KG1 (cell line): ENCODE measurements around the gene PGRMC2.

Source experiments
- DNase-seq: peaks from one replicate; lab custom pipeline; 2025; lab: John Stamatoyannopoulos, UW

PGRMC2 gene, protein sequence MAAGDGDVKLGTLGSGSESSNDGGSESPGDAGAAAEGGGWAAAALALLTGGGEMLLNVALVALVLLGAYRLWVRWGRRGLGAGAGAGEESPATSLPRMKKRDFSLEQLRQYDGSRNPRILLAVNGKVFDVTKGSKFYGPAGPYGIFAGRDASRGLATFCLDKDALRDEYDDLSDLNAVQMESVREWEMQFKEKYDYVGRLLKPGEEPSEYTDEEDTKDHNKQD

DNA sequence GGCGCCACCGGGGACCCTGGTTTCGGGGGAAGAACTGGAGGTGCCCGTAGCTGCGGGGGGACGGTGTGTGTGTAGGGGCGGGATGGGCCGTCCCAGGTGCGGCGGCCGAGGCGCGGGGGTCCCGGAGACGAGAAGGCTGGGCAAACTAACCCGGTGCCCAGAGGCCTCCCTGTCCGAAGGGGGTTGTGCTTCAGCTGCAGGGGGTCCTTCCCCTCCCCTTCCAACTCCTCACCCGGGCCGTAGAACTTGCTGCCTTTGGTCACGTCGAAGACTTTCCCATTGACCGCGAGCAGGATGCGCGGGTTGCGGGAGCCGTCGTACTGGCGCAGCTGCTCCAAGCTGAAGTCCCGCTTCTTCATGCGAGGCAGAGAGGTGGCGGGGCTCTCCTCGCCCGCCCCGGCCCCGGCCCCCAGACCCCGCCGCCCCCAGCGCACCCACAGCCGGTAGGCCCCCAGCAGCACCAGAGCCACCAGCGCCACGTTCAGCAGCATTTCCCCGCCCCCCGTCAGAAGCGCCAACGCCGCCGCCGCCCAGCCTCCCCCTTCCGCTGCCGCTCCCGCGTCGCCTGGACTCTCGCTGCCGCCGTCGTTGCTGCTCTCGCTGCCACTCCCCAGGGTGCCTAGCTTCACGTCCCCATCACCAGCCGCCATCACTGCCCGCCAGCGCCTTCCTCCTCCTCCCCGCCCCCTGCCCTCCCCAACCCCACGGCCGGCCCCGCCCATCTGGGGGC is at the start of gene PGRMC2:
TSS of gene PGRMC2 (minus strand) at position 673 of the 730 bp plus-strand sequence. CDS start at position 650, 23 bp downstream.
- no peak for DNase-seq

DNA sequence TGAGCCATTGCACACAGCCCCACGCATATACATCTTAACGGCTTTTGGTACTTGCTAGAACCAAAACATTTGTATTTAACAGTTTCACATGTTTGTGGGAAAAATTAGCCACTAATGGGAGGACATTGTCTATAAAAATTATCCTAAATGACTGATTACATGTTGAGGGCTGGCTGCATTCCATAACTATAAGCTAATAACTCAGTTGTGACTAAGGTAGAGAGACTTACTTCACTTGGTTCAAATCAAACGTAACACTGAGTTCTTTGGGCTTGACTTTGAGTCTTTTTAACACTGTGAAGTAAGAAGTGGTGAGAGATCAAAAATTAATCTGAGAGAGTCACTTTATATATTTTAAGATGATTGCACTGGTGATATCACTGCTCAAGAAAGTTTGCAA is 47.9 kb upstream of the PGRMC2 start:
- DNase-seq = no peak

DNA sequence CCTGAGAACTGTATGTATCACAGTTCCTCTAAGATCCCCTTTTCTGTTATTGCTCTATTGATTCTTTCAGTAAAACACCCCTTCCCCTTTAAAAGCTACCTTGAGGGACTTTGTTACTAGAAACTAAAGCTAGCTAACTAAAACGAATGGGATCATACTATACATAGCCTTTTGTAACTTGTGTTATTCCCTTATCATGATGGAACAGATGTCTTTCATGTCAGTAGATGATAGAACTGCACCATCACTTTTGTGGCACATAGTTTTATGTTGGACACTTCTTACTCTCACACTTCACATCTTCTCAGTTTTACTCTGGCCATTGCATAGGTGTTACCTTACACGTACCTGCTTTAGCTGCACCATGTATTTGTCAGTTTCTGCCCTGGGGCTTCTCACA is 46.6 kb upstream of the PGRMC2 start:
- DNase-seq = no peak

DNA sequence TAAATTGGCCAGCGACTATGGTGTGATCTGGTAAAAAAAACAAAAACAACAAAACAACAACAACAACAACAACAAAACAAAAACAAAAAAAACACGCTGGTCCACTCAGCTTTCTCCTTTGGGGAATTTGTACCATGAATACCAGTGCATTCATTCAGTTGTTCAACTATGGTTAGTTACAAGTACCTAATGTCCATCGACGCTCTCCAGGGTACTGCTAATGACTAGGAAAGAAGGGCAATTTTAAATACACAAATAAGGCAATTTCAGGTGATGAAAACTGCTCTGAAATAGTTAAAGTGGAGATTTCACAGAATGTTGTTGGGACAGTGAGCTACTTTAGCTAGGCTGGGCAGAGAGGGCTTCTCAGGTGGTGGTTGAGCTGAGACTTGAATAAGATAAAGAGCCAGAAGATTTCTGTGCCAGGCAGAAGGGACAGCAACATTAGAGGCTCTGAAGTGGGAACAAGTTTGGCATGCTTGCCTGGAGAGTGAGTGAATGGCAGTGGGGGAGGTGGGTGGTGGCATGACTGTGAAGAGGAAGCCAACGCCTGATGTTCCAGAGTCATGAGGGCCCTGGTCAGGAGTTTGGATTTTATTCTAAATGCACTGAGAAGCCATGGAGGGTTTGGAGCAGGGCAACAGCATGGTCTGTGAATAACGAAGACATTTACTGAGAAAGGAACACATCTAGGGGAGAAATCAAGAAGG is 45.9 kb upstream of the PGRMC2 start:
- no peak for DNase-seq

DNA sequence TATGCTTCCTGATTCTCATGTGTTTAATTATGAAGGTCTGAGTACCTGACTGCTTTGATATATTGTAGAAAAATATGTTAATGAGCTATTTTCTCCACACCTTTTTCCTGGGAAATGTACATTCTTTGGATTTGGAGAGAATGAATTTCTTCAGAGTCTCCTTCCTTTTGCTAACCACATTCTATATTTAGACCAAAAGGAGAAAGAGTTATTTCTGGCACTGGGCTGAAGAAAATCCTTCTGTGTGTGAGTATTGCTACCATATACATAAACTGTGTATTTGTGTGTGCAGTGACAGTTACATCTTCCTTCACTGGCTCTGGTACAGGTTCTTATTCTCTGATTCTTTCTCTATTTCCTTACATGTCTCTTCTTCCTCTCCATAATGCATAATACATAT is 44.5 kb upstream of the PGRMC2 start:
- DNase-seq = no peak

DNA sequence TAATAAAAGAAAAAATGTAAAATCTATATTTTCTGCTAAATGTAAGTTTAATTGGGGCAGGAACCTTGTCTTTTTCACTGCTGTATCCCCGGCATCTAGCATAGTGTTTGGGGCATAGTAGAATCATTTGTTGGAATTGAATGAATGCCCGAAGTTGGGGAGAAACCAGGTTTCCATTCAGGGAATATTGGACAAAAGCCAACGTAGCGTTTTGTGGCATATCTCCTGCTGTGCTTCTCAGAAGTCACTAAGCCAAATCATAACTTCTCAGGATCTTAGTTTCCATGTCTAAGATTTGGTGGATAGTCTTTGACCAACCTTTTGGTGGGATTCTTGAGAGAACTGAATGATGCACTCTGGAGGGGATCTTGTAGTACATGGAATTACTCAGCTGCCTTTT is 42.0 kb upstream of the PGRMC2 start:
- DNase-seq = no peak

DNA sequence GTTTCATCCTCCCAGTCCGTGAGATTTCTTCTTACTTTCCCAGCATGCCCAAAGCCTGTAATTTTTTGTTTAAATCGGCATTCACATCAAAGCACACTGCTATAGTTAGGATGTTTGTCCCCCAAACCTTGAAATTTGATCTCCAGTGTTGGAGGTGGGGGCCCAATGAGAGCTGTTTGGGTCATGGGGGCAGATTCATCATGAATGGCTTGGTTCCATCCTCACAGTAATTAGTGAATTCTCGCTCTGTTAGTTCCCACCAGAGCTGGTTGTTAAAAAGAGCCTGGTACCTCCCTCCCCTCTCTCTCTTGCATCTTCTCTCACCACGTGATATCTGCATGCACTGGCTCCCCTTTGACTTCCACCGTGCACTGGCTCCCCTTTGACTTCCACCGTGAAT is 40.5 kb upstream of the PGRMC2 start:
- DNase-seq = no peak

DNA sequence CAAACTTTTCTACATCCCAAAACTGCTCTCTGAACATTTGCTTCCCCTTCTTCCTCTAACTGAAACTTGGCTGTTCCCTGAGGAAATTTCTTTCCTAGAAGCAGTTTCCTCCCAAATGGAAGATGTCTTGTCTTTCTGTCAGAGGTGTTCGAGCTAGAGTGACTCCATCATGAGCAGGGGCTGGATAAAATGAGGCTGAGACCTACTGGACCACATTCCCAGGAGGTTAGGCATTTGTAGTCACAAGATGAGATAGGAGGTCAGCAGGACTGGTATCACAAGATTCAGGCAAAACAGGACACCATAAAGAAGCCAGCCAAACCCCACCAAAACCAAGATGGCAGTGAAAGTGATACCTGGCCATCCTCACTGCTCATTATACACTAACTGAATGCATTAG is 35.8 kb upstream of the PGRMC2 start:
- no peak for DNase-seq

DNA sequence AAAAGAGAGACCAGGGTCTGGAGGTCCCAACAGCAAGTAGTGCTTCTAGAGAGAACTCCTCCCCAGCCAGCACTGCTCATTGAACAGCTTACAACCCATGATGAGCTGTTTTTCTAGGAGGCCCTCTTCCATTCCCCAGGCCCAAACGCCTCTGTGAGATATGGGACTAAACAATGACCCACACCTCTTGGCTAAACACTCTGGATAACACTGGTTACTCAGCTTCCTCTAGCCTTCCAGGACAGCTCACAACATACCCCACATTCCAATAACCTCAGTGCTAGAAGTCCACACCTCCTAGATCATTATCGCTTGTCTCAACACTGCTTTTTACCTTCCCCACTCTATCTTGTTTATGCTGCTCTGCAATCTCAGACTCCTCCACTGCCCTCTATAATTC is 35.4 kb upstream of the PGRMC2 start:
- DNase-seq = no peak

DNA sequence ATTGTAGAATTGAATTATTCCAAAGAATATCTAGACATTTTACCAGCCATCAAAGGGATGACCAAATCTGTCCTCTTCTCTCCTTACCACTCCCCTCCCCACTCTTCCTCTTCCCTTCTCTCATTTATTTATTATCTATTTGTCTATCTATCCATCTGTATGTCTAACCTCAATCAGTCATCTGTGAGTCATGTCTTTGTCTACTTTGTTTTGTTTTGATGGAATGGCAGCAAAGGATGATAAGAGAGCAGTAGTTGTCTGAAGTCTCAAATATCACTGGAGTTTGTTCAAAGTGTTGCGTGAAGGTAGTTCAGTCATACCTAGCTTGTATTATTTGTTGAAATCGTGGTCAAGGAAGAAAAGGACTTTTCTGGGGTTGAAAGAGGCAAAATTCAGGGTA is 34.7 kb upstream of the PGRMC2 start:
- no peak for DNase-seq

DNA sequence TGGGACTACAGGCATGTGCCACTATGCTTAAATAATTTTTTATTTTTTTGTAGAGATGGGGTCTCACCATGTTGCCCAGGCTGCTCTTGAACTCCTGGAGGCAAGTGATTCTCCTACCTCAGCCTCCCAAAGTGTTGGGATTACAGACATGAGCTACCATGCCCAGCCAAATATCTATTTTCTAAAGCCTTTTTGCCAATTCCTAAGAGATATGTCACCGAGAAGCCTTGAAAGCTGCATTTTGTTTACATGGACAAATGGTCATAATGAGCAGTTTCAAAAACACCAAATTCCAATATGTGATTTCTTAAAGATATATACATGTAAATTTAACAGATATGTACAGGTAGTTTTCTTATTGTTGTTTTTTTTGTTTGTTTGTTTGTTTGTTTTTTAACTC is 33.0 kb upstream of the PGRMC2 start:
- DNase-seq = no peak

DNA sequence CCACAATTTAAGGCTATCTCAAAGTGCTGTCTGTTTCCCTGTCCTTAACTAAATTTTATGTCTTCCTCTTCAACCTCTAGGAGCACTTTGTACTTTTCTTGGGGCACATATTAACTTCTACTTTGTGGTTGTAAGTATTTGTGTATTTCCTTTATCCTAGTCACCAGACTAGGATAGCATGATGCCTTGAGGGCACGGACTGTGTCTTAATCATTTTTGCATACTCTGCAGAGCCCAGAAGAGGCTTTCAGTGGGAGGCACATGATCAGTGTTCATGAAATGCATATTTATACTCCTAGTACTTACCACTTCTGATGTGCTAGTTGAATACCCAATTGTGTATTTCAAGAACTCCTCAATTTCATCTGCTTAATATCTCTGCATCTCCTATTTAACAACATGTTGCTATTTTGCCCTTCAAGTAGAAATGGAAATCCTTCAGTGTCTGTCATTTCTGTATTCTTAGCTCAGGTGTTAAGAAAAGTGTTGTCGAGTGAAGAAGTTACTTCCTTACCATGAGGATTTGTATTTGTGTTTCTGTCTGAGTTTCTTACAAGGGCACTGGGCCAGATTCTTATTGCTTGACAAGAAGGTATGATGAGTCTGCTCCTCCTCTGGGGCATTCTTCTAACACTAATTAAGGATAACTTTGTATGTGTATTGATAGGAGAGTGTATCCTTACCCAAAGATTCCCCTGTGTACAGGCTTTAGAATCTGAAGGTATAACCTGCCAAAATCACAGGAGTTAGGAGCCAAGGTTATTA is 28.3 kb upstream of the PGRMC2 start:
- DNase-seq = no peak

DNA sequence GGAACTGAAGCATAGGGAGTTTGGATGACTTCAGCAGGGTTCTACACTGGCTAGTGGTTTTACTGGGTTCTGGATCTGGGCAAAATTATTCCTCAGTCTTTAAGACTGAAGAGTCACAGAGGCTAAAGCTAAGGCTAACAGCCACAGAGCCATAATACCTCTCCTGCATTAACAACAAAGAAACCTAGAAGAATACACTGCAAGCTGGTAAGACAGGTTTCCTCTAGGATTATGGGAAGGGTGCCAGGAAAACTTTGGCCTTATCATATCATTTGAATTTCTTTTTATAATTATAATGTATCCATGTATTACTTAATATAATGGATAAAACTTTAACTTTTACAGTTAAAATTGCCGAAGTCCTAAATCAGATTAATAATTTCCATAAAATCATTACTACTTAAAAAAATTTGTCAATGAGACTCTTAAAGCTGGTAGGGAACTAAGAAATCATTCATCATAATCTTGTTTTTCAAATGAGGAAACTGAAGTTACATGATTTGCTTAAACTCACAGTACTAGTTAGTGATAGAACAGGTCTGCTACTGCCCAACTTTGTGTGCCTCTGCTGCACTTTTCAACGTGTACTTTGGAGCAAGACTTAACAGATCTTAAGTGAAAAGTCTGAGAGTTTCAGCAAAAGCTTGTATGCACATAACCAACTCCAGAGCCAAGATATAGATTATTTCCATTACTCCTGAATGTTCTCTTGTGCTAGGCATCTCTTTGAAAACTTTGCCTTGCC is 24.2 kb upstream of the PGRMC2 start:
- no peak for DNase-seq

DNA sequence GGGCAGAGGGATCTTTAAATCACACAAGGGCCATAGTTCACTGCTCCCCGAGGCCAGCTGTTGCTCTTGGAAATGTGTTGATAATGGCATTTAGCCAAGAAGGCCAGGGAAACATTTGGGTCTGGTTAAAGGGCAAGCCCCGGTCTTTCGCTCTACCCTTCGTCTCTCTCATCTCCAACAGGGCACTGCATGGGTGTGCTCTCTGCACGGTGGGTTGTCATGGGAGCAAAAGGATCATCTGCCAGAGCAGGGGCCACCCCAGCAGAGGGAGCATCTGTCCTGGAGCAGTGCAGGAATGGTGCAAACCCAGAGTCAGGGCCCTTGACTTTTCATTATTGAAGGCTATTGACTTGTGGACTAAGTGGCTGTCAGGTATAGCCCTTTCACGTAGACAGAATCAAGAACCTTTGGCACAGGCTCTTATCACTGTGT is 22.7 kb upstream of the PGRMC2 start:
- no peak for DNase-seq

DNA sequence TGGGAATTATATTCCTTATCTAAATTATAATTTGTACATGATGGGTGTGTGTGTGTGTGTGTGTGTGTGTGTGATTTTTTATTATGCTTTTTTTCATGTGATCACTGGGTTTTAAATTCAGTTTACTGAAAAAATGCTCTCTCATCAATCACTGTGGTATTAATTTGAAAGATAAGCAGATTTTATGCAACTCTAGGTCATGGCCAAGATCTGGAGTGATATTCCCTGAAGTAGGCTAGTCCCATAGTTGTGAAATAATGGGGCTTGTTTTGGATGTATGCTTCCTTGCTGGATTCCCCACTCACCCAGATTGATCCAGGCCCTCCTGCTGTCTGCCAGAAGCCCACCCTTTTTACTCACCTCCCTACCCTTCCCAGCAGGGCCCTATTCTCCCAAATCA is 22.0 kb upstream of the PGRMC2 start:
- no peak for DNase-seq

DNA sequence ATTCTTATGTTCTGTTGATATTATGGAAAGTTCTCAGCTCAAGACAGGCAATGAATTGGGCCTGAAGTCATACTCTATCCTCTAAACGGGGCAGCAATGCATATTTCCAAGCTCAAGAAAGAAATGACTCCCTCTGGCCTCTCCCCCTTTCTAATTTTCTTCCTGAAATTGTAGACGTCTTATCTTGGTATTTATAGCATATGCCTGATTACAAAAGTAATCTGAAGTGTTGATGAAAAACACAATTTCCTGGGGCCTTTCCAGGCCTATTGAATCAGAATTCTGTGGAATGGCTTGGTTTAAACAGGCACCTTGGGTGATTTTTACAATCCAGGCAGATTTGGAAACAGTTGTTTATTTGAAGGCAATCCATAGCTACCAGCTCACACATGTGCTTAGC is 21.4 kb upstream of the PGRMC2 start:
- no peak for DNase-seq

DNA sequence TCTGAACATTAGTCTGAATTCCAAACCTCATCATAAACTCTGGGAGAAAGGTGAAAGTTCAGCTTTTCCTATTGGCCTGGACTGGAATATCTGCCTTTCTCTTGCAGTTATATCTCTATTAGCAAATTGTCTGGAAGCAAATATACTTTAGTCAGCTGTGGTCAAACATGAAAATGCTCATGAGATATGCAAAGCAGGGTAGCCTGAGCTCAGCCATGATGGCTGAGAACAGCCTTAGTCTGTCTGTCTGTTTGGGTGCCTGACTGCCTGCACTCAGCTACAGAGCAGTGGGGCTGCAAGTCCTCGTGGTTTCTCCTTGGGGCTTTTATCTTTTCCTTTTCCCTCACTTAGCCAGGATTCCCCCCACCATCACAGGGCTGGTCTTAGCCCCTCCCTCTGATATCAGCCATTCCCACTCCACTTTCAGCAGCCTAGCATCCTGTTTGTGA is 19.5 kb upstream of the PGRMC2 start:
- no peak for DNase-seq

DNA sequence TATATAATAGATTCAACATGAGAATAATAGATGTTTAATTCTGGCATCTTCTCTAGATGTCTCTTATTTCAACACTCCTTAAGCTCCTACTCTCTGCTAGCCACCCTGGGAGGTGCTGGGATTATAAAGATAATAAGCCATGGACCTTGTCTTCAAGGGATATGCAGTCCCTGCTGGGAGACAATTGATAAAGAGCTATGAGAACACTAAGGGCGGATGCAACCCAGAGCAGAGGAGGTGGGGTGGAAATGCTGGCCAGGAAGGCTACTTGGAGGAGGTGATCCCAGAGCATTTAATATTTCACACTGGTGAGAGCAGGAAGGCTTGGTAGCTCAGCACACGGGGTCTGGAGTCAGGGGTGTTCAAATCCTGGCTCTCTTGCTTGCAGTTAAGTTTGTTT is 18.3 kb upstream of the PGRMC2 start:
- no peak for DNase-seq

DNA sequence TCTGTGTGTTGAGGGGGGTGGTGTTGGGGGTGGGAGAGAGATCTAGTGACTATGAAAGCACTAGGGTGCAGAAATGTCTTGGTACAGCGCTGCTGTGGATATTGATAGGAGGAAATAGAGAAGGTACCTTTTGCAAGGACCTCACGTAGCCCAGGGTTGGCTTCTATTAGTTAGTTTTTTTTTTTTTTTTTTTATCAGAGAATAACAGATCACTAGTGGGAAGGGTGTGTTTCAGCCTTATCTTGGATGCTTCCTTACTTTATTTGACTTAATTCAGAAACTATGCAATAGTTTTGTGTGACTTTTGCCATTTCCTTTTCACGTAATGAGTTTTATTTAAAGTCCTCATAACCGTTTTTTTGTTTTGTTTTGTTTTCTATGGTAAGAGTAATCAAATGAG is 16.4 kb upstream of the PGRMC2 start:
- DNase-seq = no peak

DNA sequence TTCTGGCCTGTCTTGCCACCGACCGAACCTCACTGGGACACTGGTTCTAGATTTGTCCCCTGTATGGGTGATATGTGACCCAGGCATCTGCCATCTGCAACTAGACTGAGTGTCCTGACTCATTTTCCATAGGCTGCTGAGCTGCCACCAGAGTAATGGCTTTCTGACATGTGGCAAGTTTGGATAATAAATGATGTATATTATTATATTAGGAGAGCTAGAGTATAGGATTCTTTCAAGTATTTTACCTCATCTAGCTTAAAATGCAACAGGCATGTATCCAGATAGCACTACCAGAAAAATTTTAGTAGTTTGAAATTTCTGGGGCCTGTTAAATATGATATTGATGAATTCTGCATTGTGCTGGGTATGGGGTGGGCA is 15.8 kb upstream of the PGRMC2 start:
- DNase-seq = no peak

DNA sequence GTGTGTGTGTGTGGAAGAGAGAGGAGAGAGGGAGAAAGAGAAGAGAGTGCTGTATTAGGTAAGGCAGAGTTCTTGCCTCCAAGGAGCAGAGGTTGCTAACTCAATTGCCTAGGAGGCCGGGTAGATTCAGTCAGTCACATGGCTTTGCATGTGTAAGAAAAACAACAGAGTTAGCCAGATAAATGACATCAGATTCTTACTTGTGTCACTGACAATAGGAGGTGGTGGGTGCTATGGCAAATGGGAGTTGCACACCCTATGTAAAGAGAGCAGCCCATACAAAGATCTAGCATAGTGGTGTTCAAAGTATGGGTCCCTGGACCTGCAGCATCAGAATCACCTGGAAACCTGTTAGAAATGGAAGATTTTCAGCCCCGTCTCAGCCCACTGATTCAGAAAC is 14.4 kb upstream of the PGRMC2 start:
- DNase-seq = no peak

DNA sequence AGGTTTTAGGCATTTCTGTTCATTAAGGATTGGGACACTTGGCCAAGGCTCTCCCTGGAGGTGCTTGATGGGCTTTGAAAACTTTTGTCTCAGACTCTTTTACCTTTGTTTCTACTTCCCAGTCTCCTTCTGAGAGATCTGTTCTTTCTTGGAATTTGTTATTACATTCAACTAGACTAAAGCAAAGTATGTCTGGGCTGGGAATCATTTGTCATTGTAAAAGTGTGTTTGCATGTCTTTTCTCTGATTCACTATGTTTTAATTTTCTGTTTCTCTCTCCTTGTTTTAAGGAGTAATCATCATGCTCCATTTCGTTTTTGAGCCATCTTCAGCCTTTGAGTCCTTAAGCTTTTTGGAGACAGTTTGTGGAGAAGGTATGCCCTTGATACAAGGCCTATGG is 12.2 kb upstream of the PGRMC2 start:
- no peak for DNase-seq
